Hepatocyte (in vitro differentiated cells): ENCODE results near the gene WDR26.

Experiments
- CTCF ChIP-seq: fragments of 200-600 bp; sonication (generic); IDR thresholded peaks from 2 replicates; pipeline ENCODE4 v1.5.1; 2016; ENCODE audit warnings: antibody characterized with exemption, mild to moderate bottlenecking; ENCODE audit not compliant: poor library complexity
- EZH2 ChIP-seq: fragments of 200-600 bp; sonication (generic); IDR thresholded peaks from 2 replicates; pipeline ENCODE4 v1.6.1; 2016; ENCODE audit warnings: antibody characterized with exemption, mild to moderate bottlenecking, borderline replicate concordance
- EZH2phosphoT487 ChIP-seq: fragments of 200-600 bp; sonication (generic); IDR thresholded peaks from one replicate; pipeline ENCODE4 v1.6.1; 2018; ENCODE audit warnings: antibody characterized with exemption, mild to moderate bottlenecking, low read depth, moderate library complexity; ENCODE audit not compliant: unreplicated experiment, severe bottlenecking

GRCh38 chr1:224404916-224405603 lies 29.5 kb downstream of the WDR26 start:
- no peak for TF ChIP-seq CTCF
- TF ChIP-seq EZH2, result no peak
- no peak for TF ChIP-seq EZH2phosphoT487
